Measurements from ENCODE around the gene KLF5.
A peak's percentile ranks its signal among the peaks of the same experiment; 100 is the strongest.

The KLF5 gene

GRCh38 chr13:73073050-73073449, 14.2 kb downstream of the KLF5 start:
- no peak for TF ChIP-seq CTCF (IDR thresholded peaks at IDR 0.05; ENCODE audit: low read depth, low read length, missing control alignments)
- Histone ChIP-seq H3K36me3 (replicated peaks) (no peaks in the 10 kb centered on the region), H3K27me3 (replicated peaks) (no peaks in the 10 kb centered on the region), H3K4me3 (ENCODE audit: low read depth, low read length) (no peak overlapping the region), H3K27ac (no peak overlapping the region)
- no peak for DNase-seq
- in situ Hi-C loops (cut with HindIII; ENCODE audit: low pct_ligation_motif_present, low sequenced_read_pairs): no loop called here

- Histone ChIP-seq H3K27me3 (replicated peaks) (no peaks in the 10 kb centered on the region), H3K36me3 (replicated peaks) (no peaks in the 10 kb centered on the region), H3K4me3 (ENCODE audit: low read depth, low read length) (no peak overlapping the region), H3K27ac (no peak overlapping the region)
- in situ Hi-C loops (cut with HindIII; ENCODE audit: low pct_ligation_motif_present, low sequenced_read_pairs): no loop called here
- no peak for TF ChIP-seq CTCF (IDR thresholded peaks at IDR 0.05; ENCODE audit: low read depth, low read length, missing control alignments)
- no peak for DNase-seq
Measured at GRCh38 chr13:73074014-73074413, 15.2 kb downstream of the KLF5 start.

GRCh38 chr13:73074926-73075325, 16.1 kb downstream of the KLF5 start:
- DNase-seq: no peak
- Histone ChIP-seq H3K36me3 (replicated peaks) (no peaks in the 10 kb centered on the region), H3K27me3 (replicated peaks) (no peaks in the 10 kb centered on the region), H3K4me3 (ENCODE audit: low read depth, low read length) (no peak overlapping the region), H3K27ac (no peak overlapping the region)
- in situ Hi-C loops (cut with HindIII; ENCODE audit: low pct_ligation_motif_present, low sequenced_read_pairs): no loop called here
- TF ChIP-seq CTCF (IDR thresholded peaks at IDR 0.05; ENCODE audit: low read depth, low read length, missing control alignments): no peak

GRCh38 chr13:73075546-73075945, 16.7 kb downstream of the KLF5 start:
- no peaks in the 10 kb centered on the region for H3K27me3 ChIP-seq (replicated peaks)
- DNase-seq: no peak
- in situ Hi-C loops (cut with HindIII; ENCODE audit: low pct_ligation_motif_present, low sequenced_read_pairs): no loop called here
- H3K4me3 ChIP-seq (ENCODE audit: low read depth, low read length): peak overlapping the region; percentile 10
- no peak for TF ChIP-seq CTCF (IDR thresholded peaks at IDR 0.05; ENCODE audit: low read depth, low read length, missing control alignments)
- H3K36me3 ChIP-seq (replicated peaks): no peaks in the 10 kb centered on the region
- no peak overlapping the region for H3K27ac ChIP-seq

- peak overlapping the region; percentile 10 for H3K4me3 ChIP-seq (ENCODE audit: low read depth, low read length)
- no peak for TF ChIP-seq CTCF (IDR thresholded peaks at IDR 0.05; ENCODE audit: low read depth, low read length, missing control alignments)
- no peaks in the 10 kb centered on the region for H3K36me3 ChIP-seq (replicated peaks)
- H3K27ac ChIP-seq: no peak overlapping the region
- in situ Hi-C loops (cut with HindIII; ENCODE audit: low pct_ligation_motif_present, low sequenced_read_pairs): no loop called here
- H3K27me3 ChIP-seq (replicated peaks): no peaks in the 10 kb centered on the region
- no peak for DNase-seq
Measured at GRCh38 chr13:73075954-73076353, 17.1 kb downstream of the KLF5 start.

- DNase-seq: no peak
- TF ChIP-seq CTCF (IDR thresholded peaks at IDR 0.05; ENCODE audit: low read depth, low read length, missing control alignments): no peak
- in situ Hi-C loops (cut with HindIII; ENCODE audit: low pct_ligation_motif_present, low sequenced_read_pairs): no loop called here
- Histone ChIP-seq H3K27me3 (replicated peaks) (no peaks in the 10 kb centered on the region), H3K27ac (no peak overlapping the region), H3K4me3 (ENCODE audit: low read depth, low read length) (no peak overlapping the region), H3K36me3 (replicated peaks) (no peaks in the 10 kb centered on the region)
Measured at GRCh38 chr13:73077865-73078264, 19.1 kb downstream of the KLF5 start.

Data from brain microvascular endothelial cell (primary cell).